CD4-positive, alpha-beta T cell (primary cell): ENCODE measurements around the gene MYL12B. TPM values are rescaled to one million over a fixed set of nuclear protein-coding genes. Genes with fewer than 3 reads are reported as not detected.
A peak's percentile ranks its signal among the peaks of the same experiment; 100 is the strongest.
"Not testable (repeated sequence)": the region's sequence is repeated elsewhere in the genome, so short reads cannot be mapped to it uniquely, and the experiment has no call there.

Source experiments
- ATAC-seq: fragments of 200-7000 bp; cut with Tn5 transposase; one replicate; pipeline ENCODE4 v1.10.0; 2022; ENCODE audit warnings: mild to moderate bottlenecking; ENCODE audit not compliant: poor library complexity
- CTCF ChIA-PET: fragments of 350-600 bp; sonication (Branson Sonifier 250); formaldehyde crosslinking; loops from one replicate; lab custom pipeline; 2021; ENCODE audit warnings: antibody characterized with exemption, inconsistent platforms; lab: Charles Lee
- POLR2A ChIA-PET: fragments of 350-600 bp; sonication (Branson Sonifier 250); formaldehyde crosslinking; loops from one replicate; lab custom pipeline; 2021; ENCODE audit warnings: antibody characterized with exemption, inconsistent platforms; lab: Charles Lee
- DNase-seq, 14 experiments: peaks; one replicate each; pipeline ENCODE4 v3.0.0-alpha.2; 2013 to 2020; ENCODE audit warnings: mixed read lengths in 2 of 14
- H3K27ac ChIP-seq, 2 donors: one replicate each; pipeline versions ENCODE4 v1.5.1 to v1.7.0; 2013; ENCODE audit warnings: low read length in 2 of 2, low read depth in 1 of 2, mild to moderate bottlenecking in 1 of 2
- H3K27me3 ChIP-seq, 2 experiments: 1 replicate in 1 of 2; 2 replicates in 1 of 2; pipeline versions ENCODE4 v1.6.1 to v1.7.0; 2013; ENCODE audit warnings: low read length in 2 of 2, control low read depth in 1 of 2, mild to moderate bottlenecking in 1 of 2, moderate library complexity in 1 of 2; ENCODE audit not compliant: insufficient read depth in 2 of 2, control insufficient read depth in 1 of 2
- H3K36me3 ChIP-seq: one replicate; pipeline ENCODE4 v1.6.1; 2013; ENCODE audit warnings: low read length, control low read depth; ENCODE audit not compliant: insufficient read depth
- H3K4me1 ChIP-seq: one replicate; pipeline ENCODE4 v1.6.1; 2013; ENCODE audit warnings: low read length, control low read depth; ENCODE audit not compliant: insufficient read depth
- H3K4me3 ChIP-seq: one replicate; pipeline ENCODE4 v1.5.1; 2013; ENCODE audit warnings: mild to moderate bottlenecking, low read length, moderate library complexity
- H3K9me3 ChIP-seq, 2 experiments: 1 replicate in 1 of 2; 2 replicates in 1 of 2; pipeline versions ENCODE4 v1.6.1 to v1.7.0; 2013; ENCODE audit warnings: low read length in 2 of 2, mild to moderate bottlenecking in 2 of 2, control low read depth in 1 of 2, moderate library complexity in 1 of 2; ENCODE audit not compliant: control insufficient read depth in 1 of 2, insufficient read depth in 1 of 2
- H3K27ac Mint-ChIP-seq: one replicate; pipeline ENCODE4 v1.8.0; 2020; ENCODE audit warnings: mixed read lengths
- H3K27me3 Mint-ChIP-seq: one replicate; pipeline ENCODE4 v1.8.0; 2021; ENCODE audit warnings: mixed read lengths
- H3K36me3 Mint-ChIP-seq: one replicate; pipeline ENCODE4 v1.8.0; 2021; ENCODE audit warnings: low read depth, mixed read lengths
- H3K4me1 Mint-ChIP-seq: one replicate; pipeline ENCODE4 v1.8.0; 2021; ENCODE audit warnings: low read depth, mixed read lengths
- H3K4me3 Mint-ChIP-seq: one replicate; pipeline ENCODE4 v1.8.0; 2020; ENCODE audit warnings: mild to moderate bottlenecking, mixed read lengths
- H3K9me3 Mint-ChIP-seq: one replicate; pipeline ENCODE4 v1.8.0; 2020; ENCODE audit warnings: mixed read lengths
- intact Hi-C, 2 experiments: fragments of 100-400 bp; cut with DNase I in 1 of 2; cut with micrococcal nuclease in 1 of 2; formaldehyde crosslinking; loops; one replicate each; pipeline versions ENCODE4 v1.15.1 to v1.9.0; 2023 to 2025; cut with DNase I, micrococcal nuclease
- total RNA-seq, 174 experiments: library from RNA in 2 of 174; stranded (reverse) in 2 of 174; gene quantifications; one replicate each; pipeline ENCODE4 v1.2.3 and lab custom pipeline; 2021 to 2026
- TF ChIP-seq, protein P1 (sequence below): fragments of 200-600 bp; IDR thresholded peaks from one replicate; pipeline ENCODE4 v1.8.0; 2022; ENCODE audit warnings: antibody characterized with exemption, mild to moderate bottlenecking

MYL12B gene
- total RNA-seq, 2 experiments from 2014 or later: 128 to 133 TPM

- no peak overlapping the region for H3K4me3 ChIP-seq
- DNase-seq (no peak), ATAC-seq (no peak)
- no peaks in the 10 kb centered on the region for H3K9me3 ChIP-seq
- TF ChIP-seq, protein P1, sequence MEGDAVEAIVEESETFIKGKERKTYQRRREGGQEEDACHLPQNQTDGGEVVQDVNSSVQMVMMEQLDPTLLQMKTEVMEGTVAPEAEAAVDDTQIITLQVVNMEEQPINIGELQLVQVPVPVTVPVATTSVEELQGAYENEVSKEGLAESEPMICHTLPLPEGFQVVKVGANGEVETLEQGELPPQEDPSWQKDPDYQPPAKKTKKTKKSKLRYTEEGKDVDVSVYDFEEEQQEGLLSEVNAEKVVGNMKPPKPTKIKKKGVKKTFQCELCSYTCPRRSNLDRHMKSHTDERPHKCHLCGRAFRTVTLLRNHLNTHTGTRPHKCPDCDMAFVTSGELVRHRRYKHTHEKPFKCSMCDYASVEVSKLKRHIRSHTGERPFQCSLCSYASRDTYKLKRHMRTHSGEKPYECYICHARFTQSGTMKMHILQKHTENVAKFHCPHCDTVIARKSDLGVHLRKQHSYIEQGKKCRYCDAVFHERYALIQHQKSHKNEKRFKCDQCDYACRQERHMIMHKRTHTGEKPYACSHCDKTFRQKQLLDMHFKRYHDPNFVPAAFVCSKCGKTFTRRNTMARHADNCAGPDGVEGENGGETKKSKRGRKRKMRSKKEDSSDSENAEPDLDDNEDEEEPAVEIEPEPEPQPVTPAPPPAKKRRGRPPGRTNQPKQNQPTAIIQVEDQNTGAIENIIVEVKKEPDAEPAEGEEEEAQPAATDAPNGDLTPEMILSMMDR: no peak
- Mint-ChIP-seq H3K4me1 (peaks cover 73% of the 10 kb centered on the region), H3K27ac (peak overlapping the region; percentile 74), H3K36me3 (peaks cover 38% of the 10 kb centered on the region), H3K4me3 (peak overlapping the region; percentile 12), H3K27me3 (no peaks in the 10 kb centered on the region), H3K9me3 (no peaks in the 10 kb centered on the region)
- H3K36me3 ChIP-seq: peaks cover 26% of the 10 kb centered on the region
- H3K4me1 ChIP-seq: peaks cover 39% of the 10 kb centered on the region
- CTCF ChIA-PET: interaction anchor here (0.9 to 1.1 kb wide), 2 partner anchors 9 to 28 kb away, joined by 3 read pairs; no protein-coding TSS in a partner anchor
- intact Hi-C loops: no loop called here
- POLR2A ChIA-PET: interaction anchor here (0.7 kb wide), 1 partner anchor 24 kb away, joined by 4 read pairs; no protein-coding TSS in a partner anchor
- peak overlapping the region in 1 of 2 donors; percentile 29 for H3K27ac ChIP-seq
- no peaks in the 10 kb centered on the region for H3K27me3 ChIP-seq
These were observed 8.0 kb downstream of the MYL12B start for GRCh38 chr18:3269914-3270299.

- Mint-ChIP-seq H3K4me1 (peaks cover 43% of the 10 kb centered on the region), H3K9me3 (no peaks in the 10 kb centered on the region), H3K4me3 (no peak overlapping the region), H3K36me3 (peaks cover 60% of the 10 kb centered on the region), H3K27ac (peak overlapping the region; percentile 86), H3K27me3 (no peaks in the 10 kb centered on the region)
- ChIA-PET CTCF (interaction anchor here (1.4 to 1.8 kb wide), 2 partner anchors 9 to 393 kb away, joined by 3 to 4 read pairs; no protein-coding TSS in a partner anchor), POLR2A (no interaction called here)
- ATAC-seq: no peak
- no peaks in the 10 kb centered on the region for H3K9me3 ChIP-seq
- TF ChIP-seq, protein P1: no peak
- H3K36me3 ChIP-seq: peaks cover 56% of the 10 kb centered on the region
- H3K27ac ChIP-seq: peak overlapping the region in 1 of 2 donors; percentile 20
- intact Hi-C loops: no loop called here
- no peak for DNase-seq
- peaks cover 14% of the 10 kb centered on the region for H3K4me1 ChIP-seq
- H3K4me3 ChIP-seq: no peak overlapping the region
- H3K27me3 ChIP-seq: no peaks in the 10 kb centered on the region
These were observed 11.1 kb downstream of the MYL12B start for GRCh38 chr18:3273042-3273441.

- not testable (repeated sequence) for ATAC-seq, H3K27me3 ChIP-seq
- H3K36me3 ChIP-seq: peaks cover 60% of the 10 kb centered on the region
These were observed 15.8 kb downstream of the MYL12B start for GRCh38 chr18:3277643-3278213.

More at GRCh38 chr18:3277643-3278213, 15.8 kb downstream of the MYL12B start:
- H3K4me3 Mint-ChIP-seq, H3K4me1 Mint-ChIP-seq, intact Hi-C loops, H3K9me3 Mint-ChIP-seq, H3K27me3 Mint-ChIP-seq, H3K27ac Mint-ChIP-seq, H3K27ac ChIP-seq, H3K9me3 ChIP-seq, H3K4me1 ChIP-seq, H3K4me3 ChIP-seq: not testable (repeated sequence)
- POLR2A ChIA-PET: interaction anchor here (0.9 kb wide), 1 partner anchor 388 kb away, joined by 4 read pairs; no protein-coding TSS in a partner anchor
- DNase-seq: peak in 1 of 14 experiments; percentile 34
- CTCF ChIA-PET: interaction anchor here (0.6 to 1.5 kb wide), 4 partner anchors 11 to 388 kb away, joined by 3 read pairs; no protein-coding TSS in a partner anchor
- H3K36me3 Mint-ChIP-seq: peaks cover 61% of the 10 kb centered on the region
